ENCODE measurements around the gene SKAP1.

- TF ChIP-seq POLR2A (IDR thresholded peaks at IDR 0.05) (no peak), CTCF (IDR thresholded peaks at IDR 0.05) (no peak)
Measured at GRCh38 chr17:48122665-48123045, 307.4 kb downstream of the SKAP1 start.

Data from thyroid gland (tissue), 4 donors.